PFSK-1 (cell line): ENCODE measurements around the gene SERGEF.

ENCODE experiments used
- POLR2AphosphoS5 ChIP-seq: IDR thresholded peaks from 2 replicates; pipeline ENCODE4 v1.6.1; 2012; ENCODE audit warnings: low read depth, mild to moderate bottlenecking, control low read depth, low read length, moderate library complexity
- SIN3A ChIP-seq: IDR thresholded peaks from 2 replicates; pipeline ENCODE4 v1.6.1; 2012; ENCODE audit warnings: mild to moderate bottlenecking, low read length, moderate library complexity, borderline replicate concordance; ENCODE audit not compliant: insufficient read depth
- TAF1 ChIP-seq: IDR thresholded peaks from 2 replicates; pipeline ENCODE4 v1.6.1; 2012; ENCODE audit warnings: low read length, control low read depth, borderline replicate concordance; ENCODE audit not compliant: insufficient read depth
- TF ChIP-seq, protein P1 (sequence below), 2 experiments: IDR thresholded peaks; 2 replicates each; pipeline versions ENCODE4 v1.6.1 to v1.8.0; 2011 to 2012; ENCODE audit warnings: low read depth in 2 of 2, low read length in 2 of 2, control low read depth in 1 of 2, inconsistent platforms in 1 of 2, mild to moderate bottlenecking in 1 of 2, moderate library complexity in 1 of 2; ENCODE audit not compliant: insufficient read depth in 1 of 2

DNA sequence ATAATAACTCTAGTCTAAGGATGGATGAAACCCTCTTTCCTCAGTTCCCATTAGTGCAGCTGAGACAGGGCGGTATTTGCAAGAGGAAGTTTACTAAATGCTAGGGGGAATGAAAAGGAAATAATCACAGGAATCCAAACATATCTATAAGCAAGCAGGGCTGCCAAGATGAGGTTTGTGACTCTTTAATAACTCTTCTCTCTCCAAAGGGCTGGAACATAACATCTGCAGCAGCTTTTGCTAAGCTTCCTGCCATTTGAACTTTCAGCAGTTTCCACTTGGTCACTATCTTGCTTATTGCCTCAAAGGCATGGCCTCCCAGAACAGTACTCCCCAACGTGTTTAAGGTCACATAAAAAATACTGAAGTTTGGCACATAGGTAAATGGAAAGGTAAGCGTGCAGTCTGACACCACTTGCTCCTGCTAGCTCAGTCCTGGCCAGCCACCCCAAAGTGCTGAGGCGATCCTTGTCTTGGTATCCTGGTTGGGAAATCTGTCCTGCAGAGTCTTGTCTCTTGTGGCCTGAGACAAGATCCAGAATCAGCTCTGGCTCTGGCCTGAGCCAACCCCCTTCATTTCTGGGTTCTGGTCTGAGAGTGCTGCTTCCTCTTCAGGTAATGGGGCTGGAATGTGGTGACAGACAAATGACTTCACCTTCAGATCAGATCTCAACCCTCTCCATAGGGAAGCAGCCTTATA lies 196.5 kb downstream of the SERGEF start:
- TF ChIP-seq POLR2AphosphoS5, result no peak
- TF ChIP-seq, protein P1, sequence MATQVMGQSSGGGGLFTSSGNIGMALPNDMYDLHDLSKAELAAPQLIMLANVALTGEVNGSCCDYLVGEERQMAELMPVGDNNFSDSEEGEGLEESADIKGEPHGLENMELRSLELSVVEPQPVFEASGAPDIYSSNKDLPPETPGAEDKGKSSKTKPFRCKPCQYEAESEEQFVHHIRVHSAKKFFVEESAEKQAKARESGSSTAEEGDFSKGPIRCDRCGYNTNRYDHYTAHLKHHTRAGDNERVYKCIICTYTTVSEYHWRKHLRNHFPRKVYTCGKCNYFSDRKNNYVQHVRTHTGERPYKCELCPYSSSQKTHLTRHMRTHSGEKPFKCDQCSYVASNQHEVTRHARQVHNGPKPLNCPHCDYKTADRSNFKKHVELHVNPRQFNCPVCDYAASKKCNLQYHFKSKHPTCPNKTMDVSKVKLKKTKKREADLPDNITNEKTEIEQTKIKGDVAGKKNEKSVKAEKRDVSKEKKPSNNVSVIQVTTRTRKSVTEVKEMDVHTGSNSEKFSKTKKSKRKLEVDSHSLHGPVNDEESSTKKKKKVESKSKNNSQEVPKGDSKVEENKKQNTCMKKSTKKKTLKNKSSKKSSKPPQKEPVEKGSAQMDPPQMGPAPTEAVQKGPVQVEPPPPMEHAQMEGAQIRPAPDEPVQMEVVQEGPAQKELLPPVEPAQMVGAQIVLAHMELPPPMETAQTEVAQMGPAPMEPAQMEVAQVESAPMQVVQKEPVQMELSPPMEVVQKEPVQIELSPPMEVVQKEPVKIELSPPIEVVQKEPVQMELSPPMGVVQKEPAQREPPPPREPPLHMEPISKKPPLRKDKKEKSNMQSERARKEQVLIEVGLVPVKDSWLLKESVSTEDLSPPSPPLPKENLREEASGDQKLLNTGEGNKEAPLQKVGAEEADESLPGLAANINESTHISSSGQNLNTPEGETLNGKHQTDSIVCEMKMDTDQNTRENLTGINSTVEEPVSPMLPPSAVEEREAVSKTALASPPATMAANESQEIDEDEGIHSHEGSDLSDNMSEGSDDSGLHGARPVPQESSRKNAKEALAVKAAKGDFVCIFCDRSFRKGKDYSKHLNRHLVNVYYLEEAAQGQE (IDR thresholded peaks at IDR 0.05; ENCODE audit: insufficient read depth in 1 of 2, low read depth in 2 of 2, low read length in 2 of 2), result no peak
- no peak for TF ChIP-seq TAF1
- no peak for TF ChIP-seq SIN3A
